HG03097 (cell line): Measurements from ENCODE around the gene WDR33.

Source experiments
- ATAC-seq: cut with Tn5 transposase; IDR thresholded peaks from one replicate; pipeline ENCODE4 v1.9.1; 2021; ENCODE audit not compliant: unreplicated experiment, low FRiP score

WDR33 gene

DNA sequence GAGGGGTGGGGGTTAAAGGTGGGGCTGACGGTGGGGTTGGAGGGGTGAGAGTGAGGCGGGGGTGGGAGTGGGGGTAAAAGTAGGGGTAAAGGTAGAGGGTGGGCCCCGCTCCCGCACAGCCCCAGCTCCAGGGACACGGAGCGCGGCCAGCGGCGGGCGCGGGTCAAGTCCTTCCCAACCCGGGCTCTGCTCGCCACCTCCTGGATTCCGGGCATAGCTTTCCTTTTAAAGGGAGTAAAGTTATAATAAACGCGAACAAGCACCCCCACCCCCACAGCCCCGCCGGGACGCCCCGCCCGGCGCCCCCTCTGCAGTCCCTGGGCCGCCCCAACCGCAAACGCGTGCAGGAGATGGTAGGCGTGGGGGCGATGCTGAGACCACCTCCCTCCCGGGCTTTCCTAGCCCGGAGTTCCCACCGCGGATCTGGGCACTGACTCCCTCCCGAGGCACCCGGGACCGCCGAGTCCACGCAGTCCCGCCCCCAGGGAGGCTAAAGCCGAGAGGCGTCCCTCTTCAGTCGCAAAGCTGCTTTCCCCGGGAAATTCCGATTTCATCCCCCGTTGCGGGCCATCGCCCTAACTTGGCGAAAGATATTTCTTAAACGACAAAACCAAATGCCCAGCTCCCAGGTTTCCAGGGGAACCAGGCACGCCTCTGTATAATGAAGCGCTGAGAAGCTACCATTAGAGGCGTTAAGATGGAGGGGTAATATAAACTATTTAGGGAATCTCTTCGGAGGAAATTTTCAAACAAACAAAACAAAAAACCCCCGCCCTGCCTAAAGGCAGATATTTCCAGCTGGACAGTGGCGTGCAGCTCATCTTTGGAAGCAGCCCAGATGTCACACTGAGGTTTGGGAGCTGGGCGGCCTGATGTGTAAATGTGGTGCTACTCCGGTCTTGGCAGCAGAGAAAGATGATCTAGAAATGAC lies 135.4 kb downstream of the WDR33 start, which contains the start of gene LIMS2:
Gene LIMS2, minus strand, starts transcription at position 200 of the 931 bp plus-strand sequence. CDS start 506 bp downstream, outside the sequence.
- ATAC-seq, result no peak

DNA sequence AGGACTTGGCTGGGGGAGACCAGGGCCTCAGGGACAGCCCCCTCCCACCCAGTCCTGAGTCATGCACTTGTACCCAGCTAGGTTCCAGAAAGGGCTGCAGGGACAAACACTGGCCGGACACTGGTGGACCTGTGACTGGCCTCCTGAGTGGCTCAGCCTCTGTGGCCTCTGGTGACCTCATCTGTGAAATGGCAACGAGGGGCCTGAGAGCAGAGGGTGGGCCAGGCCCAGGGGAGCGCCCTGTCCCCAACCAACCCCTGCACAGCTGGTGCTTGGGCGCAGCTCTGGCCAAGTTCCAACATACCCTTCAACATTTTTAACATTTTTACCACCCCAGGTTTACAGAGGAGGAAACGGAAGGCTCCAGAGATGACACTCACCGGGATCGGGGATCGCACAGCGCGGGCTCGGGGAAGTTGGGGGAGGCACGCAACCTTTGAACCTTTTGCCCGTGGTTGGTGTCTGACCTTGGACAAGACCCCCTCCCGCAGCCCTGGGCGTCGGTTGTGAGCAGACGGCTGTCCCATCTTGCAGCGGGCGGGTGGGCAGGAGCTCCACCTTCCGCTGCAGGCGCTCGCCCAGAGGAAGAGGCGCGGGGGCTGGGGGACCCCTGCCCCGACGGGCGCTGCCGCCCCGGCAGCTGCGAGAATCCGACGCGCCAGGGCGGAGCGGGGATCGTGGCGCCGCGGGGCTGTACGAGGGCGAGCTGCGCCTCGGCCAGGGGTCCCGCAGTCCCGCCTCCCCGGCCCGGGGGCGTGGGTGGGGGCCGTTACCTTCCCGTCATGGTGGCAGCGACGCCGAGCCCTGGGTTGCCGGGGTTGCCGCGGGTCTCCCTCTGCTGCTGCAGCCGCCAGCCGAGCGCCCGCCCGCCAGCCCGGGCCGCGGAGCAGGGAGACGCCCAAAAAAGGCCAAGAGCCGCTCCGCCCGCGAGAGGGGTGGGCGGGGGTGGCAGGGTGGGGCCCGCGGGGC lies 136.4 kb downstream of the WDR33 start:
- ATAC-seq, result no peak

DNA sequence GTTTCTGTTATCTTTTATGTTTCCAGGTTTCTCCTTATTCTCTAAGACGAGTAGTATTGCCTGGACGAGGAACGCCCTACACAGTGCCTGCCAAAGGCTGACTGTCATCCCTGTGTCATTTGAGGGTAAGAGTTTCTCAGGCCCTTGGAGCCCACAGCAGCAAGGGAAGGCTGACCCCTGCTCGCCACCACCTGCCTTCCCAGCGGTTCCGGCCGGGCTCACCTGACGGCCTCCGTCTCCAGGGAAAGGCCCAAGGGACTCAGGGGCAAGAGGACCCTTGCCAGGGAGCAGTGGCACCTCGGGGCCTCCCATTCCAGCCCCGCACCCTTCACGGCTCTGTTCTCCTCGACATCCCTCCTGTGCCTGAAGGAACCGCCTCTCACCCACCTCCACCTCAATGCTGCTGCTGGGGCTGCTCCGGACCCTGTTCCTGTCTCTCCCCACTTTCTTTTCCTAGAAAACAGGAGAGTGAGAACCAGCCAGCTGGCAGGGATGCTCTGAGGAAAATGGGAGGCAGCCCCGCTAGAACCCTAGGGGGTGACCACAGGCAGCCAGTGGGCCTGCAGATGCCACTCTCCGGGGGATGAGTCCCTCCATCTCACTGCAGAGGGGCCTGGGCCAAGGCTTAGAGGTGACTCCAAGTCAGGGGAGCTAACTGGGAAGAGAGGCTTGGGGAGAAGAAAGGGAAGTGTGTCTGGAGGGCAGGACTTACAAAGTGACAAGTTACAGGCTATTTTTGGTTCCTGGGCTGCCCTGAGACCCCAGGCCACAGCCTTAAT lies 137.5 kb downstream of the WDR33 start:
- ATAC-seq, result no peak

DNA sequence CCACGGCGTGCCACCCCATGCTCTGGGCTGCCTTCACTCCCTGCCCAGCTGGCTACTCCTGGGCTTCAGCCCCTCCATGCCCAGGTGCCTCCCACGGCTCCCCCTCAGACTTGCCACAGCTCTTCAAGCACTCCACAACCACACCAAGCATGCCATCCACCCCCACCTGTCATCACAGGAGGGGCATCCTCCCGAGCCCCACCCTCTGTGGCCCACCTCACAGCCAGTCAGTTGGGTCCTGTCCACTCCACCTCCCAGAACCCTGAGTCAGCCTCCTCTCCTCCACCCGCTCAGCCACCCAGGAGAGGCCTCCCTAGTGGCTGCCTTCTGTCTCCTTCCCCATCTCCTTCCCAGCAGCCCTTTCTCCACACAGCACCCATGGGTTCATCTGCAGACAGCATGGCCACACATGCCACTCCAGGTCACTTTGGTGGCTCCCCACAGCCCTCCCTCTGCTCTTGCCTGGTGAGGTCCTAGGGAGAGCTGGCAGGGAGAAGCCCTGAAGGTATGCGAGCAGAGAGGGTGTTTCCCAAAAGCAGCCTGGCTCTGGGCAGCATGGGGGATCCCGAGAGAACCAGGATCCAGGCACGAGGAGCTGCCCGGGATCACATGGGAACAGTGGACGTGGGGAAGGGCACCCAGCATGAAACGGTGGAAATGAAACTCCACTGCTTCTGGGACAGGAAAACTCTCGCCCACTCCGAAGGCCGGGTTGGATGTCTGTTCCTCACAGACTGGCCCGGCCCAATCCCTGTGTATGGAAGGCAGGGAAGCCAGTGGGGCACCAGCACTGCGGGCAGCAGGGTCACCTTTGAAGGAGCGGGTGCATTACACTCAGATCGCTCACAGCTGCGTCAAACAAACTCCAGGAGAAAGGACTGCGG lies 138.4 kb downstream of the WDR33 start:
- no peak for ATAC-seq

DNA sequence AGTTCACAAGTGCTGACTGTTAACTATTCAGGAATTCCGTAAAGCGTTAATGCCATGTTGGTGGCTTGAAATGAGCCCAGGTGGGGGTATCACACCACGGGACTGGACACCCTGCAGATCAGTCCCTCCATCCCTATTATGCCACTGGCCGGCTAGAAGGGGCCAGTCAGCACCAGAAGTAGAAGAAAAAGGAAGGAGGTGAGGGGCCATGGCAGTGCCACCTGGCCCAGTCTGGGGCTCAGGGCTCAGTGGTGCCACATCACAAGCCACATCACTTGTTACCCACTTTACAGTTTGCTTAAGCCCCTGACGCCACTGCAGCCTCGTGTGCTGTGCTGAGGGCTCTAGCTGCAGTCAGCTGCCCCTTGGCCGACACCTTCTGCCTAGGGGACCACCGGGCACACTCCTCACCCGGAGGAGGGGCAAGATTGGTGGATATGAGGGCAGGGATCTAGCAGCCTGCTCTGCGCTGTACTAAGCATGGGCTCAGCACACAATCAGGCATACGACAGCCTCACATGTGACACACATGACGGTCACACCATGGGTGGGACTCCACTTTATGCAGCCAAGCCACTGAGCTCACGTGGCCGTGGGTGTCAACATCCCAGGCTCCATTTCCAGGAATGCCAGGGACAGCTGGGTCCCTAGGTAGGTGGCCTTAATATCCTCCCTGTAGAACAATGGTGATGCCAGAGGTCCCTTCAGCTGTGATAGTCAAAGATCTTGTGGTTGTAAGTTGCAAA lies 139.2 kb downstream of the WDR33 start:
- ATAC-seq, result no peak

DNA sequence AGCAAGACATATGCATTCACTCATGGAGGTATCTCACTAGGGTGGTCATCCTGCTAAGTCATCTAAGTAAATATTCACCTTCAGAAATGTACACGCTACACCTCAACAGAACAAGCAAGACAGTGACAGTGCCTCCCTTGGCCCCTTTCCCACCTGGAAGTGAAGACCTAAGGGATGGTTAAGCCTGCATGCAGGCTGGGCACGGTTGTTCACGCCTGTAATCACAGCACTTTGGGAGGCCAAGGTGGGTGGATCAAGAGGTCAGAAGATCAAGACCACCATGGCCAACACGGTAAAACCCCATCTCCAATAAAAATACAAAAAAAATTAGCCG lies 140.0 kb downstream of the WDR33 start:
- no peak for ATAC-seq

DNA sequence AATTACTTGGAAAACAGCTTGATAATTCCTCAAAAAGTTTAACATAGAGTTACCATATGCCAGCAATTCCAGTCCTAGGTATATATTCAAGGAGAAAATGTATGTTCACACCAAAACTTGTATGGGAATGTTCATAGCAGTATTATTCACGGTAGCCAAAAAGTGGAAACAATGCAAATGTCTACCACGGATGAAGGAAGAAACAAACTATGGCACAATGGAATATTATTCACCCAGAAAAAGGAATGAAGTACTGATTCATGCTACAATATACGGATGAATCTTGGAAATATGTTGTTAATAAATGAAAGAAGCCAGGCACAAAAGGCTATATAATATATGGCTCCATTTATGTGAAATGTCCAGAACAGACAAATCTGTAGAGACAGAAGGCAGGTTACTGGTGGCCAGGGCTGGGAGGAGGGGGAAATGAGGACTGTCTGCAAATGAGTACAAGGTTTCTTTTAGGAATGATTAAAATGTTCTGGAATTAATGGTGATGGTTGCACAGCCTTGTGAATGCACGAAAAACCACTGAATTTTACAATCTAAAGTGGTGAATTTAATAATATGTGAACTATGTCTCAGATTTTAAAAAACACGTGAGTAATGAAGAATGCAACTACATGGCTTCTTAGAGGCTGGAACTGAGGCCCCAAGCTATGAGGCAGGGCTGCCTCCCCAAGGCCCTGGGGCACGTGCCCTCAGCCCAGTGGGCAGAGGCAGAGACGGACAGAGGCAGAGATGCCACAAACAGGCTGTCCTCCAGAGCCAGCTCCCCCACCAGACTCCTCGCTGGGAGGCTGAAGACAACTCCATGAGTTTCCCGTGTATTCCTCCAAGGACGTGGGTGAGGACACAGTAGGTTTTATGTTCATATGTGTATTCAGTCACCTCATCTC lies 140.7 kb downstream of the WDR33 start:
- no peak for ATAC-seq

DNA sequence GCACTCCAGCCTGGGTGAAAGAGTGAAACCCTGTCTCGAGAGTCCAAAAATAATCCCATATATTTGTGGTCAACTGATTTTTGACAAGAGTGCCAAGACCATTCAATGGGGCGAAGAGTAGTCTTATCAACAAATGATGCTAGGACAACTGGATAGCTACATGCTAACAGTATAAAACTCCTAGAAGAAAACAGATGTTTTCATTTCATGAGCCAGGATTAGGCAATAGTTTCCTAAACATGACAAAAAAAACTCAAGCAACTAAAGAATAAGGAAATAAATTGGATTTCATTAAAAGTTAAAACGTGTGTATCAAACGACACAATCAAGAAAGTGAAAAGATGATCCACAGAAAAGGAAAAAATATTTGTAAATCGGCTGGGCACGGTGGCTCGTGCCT lies 141.9 kb downstream of the WDR33 start:
- ATAC-seq, result no peak

DNA sequence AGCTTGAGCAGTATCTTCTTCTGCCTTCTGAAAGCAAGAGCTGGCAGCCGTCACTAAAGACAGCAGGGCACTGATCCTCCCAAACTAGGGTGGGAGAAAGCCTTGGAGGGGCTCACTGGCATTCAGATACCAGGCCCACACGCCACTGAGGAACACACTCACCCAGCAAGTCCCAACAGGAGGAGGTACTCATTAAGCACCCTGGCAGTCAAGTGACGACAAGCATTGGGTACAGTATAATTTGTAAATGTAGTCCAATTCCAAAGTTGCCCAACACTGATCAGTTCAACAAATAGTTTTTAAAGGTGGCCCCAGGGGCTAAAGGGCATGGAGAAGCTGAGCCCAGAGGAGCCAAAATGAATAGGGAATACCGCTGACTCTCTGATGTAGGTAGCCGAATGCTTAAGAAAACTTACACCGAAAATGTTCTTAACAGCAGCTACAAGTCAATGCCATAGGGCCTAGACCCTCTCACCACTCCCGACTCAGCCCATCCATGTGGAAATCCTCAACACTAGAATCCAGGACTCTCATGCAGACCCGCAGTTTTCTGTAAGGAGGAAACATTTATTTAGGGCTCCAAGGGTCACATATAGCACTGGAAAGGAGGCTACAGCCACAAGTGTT lies 145.6 kb downstream of the WDR33 start:
- no peak for ATAC-seq

DNA sequence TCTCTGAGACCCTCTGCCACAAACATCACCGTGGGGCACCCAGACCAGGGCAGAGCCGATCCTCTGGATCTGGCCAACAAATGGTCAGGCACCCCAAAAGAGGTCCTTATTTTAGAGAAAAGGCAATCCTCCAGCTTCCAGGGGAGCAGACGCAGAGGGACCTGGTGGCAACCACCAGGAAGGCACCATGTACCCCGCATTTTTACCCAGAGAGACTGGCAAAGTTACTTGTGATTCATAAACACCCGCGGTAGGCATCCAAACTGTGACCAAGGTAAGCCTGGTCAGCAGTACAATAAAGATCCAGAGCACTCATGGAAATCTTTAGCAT lies 146.1 kb downstream of the WDR33 start:
- no peak for ATAC-seq

DNA sequence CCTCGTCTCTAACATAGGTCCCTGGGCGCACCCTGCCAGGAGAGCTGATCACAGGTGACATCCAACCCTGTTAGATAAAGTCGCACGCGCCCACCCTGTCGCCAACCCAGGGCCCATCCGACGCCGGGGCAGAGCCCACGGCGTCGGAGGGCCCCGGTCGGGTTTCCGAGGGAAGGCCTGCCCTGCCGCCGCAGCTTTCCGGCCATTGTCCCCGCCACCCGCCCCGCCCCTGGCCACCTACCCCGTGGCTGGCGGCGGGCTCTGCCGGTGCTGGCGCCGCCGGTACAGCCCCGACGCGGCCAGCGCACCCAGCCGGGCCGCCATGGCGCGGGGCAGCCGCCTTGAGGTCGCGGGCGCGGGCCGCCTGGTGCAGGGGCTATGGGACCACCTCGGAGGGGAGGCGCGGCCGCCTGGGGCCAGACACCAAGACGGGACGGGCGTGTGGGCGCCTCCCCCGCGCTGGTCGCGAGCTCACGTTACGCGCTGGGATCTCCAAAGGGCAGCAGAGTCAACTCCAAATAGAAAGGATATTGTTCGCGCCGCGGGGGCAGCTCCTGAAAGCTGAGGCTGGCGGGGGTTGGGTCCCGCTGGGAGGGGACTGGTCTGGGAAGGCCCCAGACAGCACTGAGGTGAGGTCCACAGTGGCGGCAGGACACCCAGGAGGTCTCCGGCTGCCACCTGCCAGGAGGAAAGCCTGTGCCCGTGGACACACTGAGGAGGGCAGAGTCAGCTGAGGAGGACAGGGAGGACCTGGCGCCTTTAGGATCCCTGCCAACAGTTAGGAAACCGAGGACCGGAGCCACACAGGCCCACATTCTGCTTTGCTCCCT lies 146.7 kb downstream of the WDR33 start:
- no peak for ATAC-seq

DNA sequence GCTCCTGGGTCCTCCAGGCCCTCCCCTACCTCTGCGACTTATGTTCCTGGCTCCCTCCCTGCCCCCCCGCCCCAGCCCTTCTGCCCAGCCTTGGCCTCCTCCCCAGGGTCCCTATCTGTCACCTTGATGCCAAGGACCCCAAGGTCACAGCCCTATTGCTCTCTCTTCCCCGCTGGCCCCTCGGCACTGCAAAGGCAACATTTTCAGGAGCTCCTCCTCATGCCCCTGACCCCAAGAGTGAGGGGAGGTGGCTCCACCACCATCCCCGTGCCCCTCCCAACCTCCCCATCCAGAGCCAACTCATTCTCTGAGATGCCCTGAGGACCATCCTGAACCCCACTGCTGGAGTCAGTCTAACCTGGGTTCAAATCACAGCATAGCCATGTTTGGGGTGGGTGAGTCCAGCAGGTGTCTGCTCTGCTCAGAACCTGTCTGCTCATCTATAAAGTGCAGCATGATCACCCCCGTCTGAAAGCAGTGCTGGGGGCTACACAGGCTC lies 147.4 kb downstream of the WDR33 start:
- no peak for ATAC-seq

DNA sequence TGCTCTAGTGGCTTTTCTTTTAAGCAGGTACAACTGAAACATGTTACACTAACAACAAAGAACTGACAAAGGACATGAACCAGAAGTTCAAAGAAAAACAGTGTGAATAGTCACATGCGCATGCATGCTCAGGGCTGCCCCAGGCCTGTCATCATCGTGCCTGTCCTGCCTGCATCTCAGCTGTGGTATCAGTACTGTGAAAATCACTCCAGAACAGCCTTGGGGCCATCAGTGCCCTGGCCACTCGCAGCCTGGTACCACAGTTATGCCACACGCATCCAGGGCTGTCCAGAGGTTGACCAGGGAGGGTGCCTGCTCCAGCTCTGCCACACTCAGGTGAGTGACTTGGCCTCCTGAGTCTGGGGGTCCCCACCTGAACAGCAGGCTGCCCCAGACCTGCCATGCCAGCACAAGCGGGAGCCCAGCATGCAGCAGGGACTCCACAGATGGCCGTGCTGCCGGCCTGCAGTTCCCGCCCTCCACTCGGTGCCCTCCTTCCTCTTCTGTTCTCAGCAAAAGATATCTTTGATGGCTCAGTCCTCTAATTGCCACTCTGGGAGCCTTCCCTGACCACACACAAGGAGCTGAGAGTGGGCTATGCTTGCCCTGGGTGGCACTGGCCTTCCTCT lies 147.9 kb downstream of the WDR33 start:
- ATAC-seq, result no peak

DNA sequence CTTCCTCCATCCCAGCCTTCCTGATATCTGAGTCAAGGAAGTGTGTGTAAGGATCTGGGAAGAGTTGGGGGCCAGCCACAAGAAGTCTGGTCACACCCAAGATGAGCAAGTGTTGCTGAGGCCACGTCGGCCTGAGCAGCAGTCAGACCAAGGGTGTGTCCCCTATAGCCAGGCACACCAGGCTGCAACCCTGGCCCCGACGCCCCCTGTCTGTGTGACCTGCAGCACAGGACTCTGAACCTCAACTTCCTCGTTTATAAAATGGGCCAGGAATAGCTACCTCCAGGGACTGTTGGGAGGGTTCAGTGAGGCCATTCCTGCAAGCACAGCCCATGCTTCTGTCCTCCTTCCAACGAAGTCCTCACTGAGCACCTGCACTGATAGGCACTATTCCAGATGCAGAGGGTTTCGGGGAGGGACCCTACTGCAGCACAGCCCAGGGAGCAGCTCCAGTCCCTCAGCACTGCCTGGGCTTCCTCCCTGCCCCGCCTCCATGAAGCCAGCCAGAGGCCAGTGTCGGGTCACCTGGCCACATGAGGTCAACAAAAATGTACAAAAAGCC lies 148.9 kb downstream of the WDR33 start:
- no peak for ATAC-seq

DNA sequence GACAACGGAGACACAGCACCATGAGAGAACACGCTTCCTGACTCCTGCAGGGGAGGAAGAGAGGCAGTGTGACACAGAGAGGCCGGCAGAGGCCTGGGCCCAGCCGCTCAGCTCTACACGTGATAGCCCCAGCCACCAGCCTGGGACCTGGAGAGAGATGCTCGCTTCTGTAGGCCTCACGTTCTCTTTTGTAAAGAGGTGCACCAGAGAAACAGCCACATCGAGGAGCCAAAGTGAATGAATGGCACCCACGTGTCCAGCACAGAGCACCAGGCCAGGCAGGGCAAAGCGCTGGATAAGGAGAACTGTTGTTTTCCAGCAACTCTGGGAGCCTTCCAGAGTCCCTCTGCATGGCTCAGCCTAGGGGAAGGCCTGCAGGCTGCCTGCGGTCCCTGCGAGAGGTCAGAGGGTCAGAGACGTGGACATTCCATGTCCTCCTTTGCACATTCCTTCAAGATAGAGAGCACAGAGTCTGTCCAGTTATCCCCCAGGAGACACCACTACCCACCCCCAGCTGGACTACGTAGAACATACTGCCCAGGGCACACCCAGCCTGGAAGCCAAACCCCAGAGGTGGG lies 149.8 kb downstream of the WDR33 start:
- ATAC-seq, result no peak

DNA sequence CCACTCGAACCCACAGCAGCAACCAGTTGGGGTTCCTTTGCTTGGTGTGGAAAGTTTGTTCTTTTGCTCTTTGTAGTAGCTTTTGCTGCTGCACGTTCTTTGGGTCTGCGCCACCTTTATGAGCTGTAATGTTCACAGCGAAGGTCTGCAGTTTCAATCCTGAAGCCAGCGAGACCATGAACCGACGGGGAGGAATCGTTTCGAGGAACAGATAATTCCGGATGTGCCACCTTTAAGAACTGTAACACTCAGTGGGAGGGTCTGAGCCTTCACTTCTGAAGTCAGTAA lies 150.7 kb downstream of the WDR33 start:
- no peak for ATAC-seq
